Astrocyte (in vitro differentiated cells and primary cell): ENCODE results near the gene DBT. TPM values are rescaled to one million over a fixed set of nuclear protein-coding genes. Genes with fewer than 3 reads are reported as not detected.

Experiments
- DNase-seq: peaks from one replicate; pipeline ENCODE4 v3.0.0-alpha.2; 2010; ENCODE audit warnings: low read depth
- FAIRE-seq: peaks from 2 replicates; lab custom pipeline; 2011; peaks lifted over from hg19 to GRCh38; lab: Jason Lieb, UNC
- H2AFZ ChIP-seq: 2 replicates; pipeline ENCODE4 v1.6.0; 2012; ENCODE audit warnings: low read depth, low read length, inconsistent platforms
- H3K27ac ChIP-seq: 2 replicates; pipeline ENCODE4 v1.5.1; 2011; ENCODE audit warnings: low read depth, low read length, inconsistent platforms
- H3K27me3 ChIP-seq: 2 replicates; pipeline ENCODE4 v1.6.0; 2011; ENCODE audit warnings: low read length, inconsistent platforms; ENCODE audit not compliant: insufficient read depth
- H3K36me3 ChIP-seq: 2 replicates; pipeline ENCODE4 v1.5.1; 2011; ENCODE audit warnings: low read length, inconsistent platforms; ENCODE audit not compliant: insufficient read depth
- H3K4me1 ChIP-seq: 2 replicates; pipeline ENCODE4 v1.5.1; 2011; ENCODE audit warnings: low read length, inconsistent platforms; ENCODE audit not compliant: insufficient read depth
- H3K4me2 ChIP-seq: 2 replicates; pipeline ENCODE4 v1.6.0; 2012; ENCODE audit warnings: low read length, inconsistent platforms
- H3K4me3 ChIP-seq: 2 replicates; pipeline ENCODE4 v1.5.1; 2011; ENCODE audit warnings: low read depth, mild to moderate bottlenecking, low read length, inconsistent platforms; ENCODE audit not compliant: insufficient read depth
- H3K79me2 ChIP-seq: 2 replicates; pipeline ENCODE4 v1.6.0; 2012; ENCODE audit warnings: mild to moderate bottlenecking, low read length, inconsistent platforms; ENCODE audit not compliant: insufficient read depth
- H3K9ac ChIP-seq: 2 replicates; pipeline ENCODE4 v1.6.0; 2012; ENCODE audit warnings: mild to moderate bottlenecking, low read length, inconsistent platforms
- H3K9me3 ChIP-seq: 2 replicates; pipeline ENCODE4 v1.5.1; 2012; ENCODE audit warnings: low read depth, mild to moderate bottlenecking, low read length, inconsistent platforms; ENCODE audit not compliant: insufficient read depth
- H4K20me1 ChIP-seq: 2 replicates; pipeline ENCODE4 v1.6.0; 2012; ENCODE audit warnings: low read length, inconsistent platforms; ENCODE audit not compliant: insufficient read depth
- H3K27ac Mint-ChIP-seq: one replicate; pipeline ENCODE4 v1.8.0; 2021; ENCODE audit warnings: mild to moderate bottlenecking, mixed read lengths; ENCODE audit not compliant: unreplicated experiment
- H3K27me3 Mint-ChIP-seq: one replicate; pipeline ENCODE4 v1.8.0; 2021; ENCODE audit warnings: low read depth, mixed read lengths; ENCODE audit not compliant: unreplicated experiment
- H3K36me3 Mint-ChIP-seq: one replicate; pipeline ENCODE4 v1.8.0; 2021; ENCODE audit warnings: low read depth, mixed read lengths; ENCODE audit not compliant: unreplicated experiment
- H3K4me1 Mint-ChIP-seq: one replicate; pipeline ENCODE4 v1.8.0; 2021; ENCODE audit warnings: low read depth, mixed read lengths; ENCODE audit not compliant: unreplicated experiment
- H3K4me3 Mint-ChIP-seq: one replicate; pipeline ENCODE4 v1.8.0; 2021; ENCODE audit warnings: mild to moderate bottlenecking, moderate library complexity, mixed read lengths; ENCODE audit not compliant: unreplicated experiment
- H3K9me3 Mint-ChIP-seq: one replicate; pipeline ENCODE4 v1.8.0; 2021; ENCODE audit warnings: mild to moderate bottlenecking, mixed read lengths; ENCODE audit not compliant: unreplicated experiment
- CTCF ChIP-seq: IDR thresholded peaks from 2 replicates; pipeline ENCODE4 v1.5.1; 2011; ENCODE audit warnings: low read depth, mild to moderate bottlenecking, inconsistent platforms, low read length, moderate library complexity; ENCODE audit not compliant: insufficient read depth
- EZH2 ChIP-seq: IDR thresholded peaks from 2 replicates; pipeline ENCODE4 v1.6.1; 2012; ENCODE audit warnings: mild to moderate bottlenecking, low read length, inconsistent platforms; ENCODE audit not compliant: insufficient read depth
- total RNA-seq: library from RNA; stranded (reverse); gene quantifications from 2 replicates; pipeline ENCODE4 v1.2.1, GENCODE V29; 2021

DBT gene
- total RNA-seq, 1 donor from 2014 or later = 14.2 TPM

- Histone ChIP-seq H2AFZ (no peak overlapping the region), H3K27me3 (no peaks in the 10 kb centered on the region), H3K79me2 (no peaks in the 10 kb centered on the region), H3K9me3 (no peaks in the 10 kb centered on the region), H3K4me3 (no peak overlapping the region), H4K20me1 (no peaks in the 10 kb centered on the region), H3K9ac (no peak overlapping the region), H3K36me3 (no peaks in the 10 kb centered on the region), H3K4me2 (no peak overlapping the region), H3K27ac (no peak overlapping the region), H3K4me1 (no peaks in the 10 kb centered on the region)
- no peaks in the 10 kb centered on the region for H3K4me1 Mint-ChIP-seq
- no peak overlapping the region for H3K4me3 Mint-ChIP-seq
- no peak for TF ChIP-seq EZH2
- TF ChIP-seq CTCF = no peak
- no peaks in the 10 kb centered on the region for H3K36me3 Mint-ChIP-seq
- no peaks in the 10 kb centered on the region for H3K27me3 Mint-ChIP-seq
- no peak for FAIRE-seq
- no peak for DNase-seq
- H3K9me3 Mint-ChIP-seq = no peaks in the 10 kb centered on the region
- H3K27ac Mint-ChIP-seq = no peak overlapping the region
These were observed 72.2 kb downstream of the DBT start for GRCh38 chr1:100177295-100178041.

- Mint-ChIP-seq H3K36me3 (no peaks in the 10 kb centered on the region), H3K9me3 (no peaks in the 10 kb centered on the region), H3K4me3 (no peak overlapping the region), H3K27me3 (no peaks in the 10 kb centered on the region), H3K27ac (no peak overlapping the region), H3K4me1 (no peaks in the 10 kb centered on the region)
- Histone ChIP-seq H3K4me2 (no peak overlapping the region), H4K20me1 (no peaks in the 10 kb centered on the region), H2AFZ (no peak overlapping the region), H3K27me3 (no peaks in the 10 kb centered on the region), H3K27ac (no peak overlapping the region), H3K36me3 (no peaks in the 10 kb centered on the region), H3K9ac (no peak overlapping the region), H3K4me3 (no peak overlapping the region), H3K79me2 (no peaks in the 10 kb centered on the region), H3K9me3 (no peaks in the 10 kb centered on the region), H3K4me1 (no peaks in the 10 kb centered on the region)
- DNase-seq (no peak), FAIRE-seq (no peak)
- TF ChIP-seq CTCF = no peak
- TF ChIP-seq EZH2 = no peak
These were observed 81.6 kb downstream of the DBT start for GRCh38 chr1:100168051-100168450.

GRCh38 chr1:100164702-100165101 lies 84.9 kb downstream of the DBT start:
- H3K27me3 ChIP-seq = no peaks in the 10 kb centered on the region
- H3K27ac Mint-ChIP-seq = no peak overlapping the region
- FAIRE-seq = no peak

More at GRCh38 chr1:100164702-100165101, 84.9 kb downstream of the DBT start:
- no peaks in the 10 kb centered on the region for H3K36me3 ChIP-seq
- H3K9ac ChIP-seq = no peak overlapping the region
- Mint-ChIP-seq H3K4me3 (no peak overlapping the region), H3K9me3 (no peaks in the 10 kb centered on the region), H3K4me1 (no peaks in the 10 kb centered on the region), H3K27me3 (no peaks in the 10 kb centered on the region), H3K36me3 (no peaks in the 10 kb centered on the region)
- DNase-seq = no peak
- TF ChIP-seq CTCF (no peak), EZH2 (no peak)
- no peak overlapping the region for H3K4me3 ChIP-seq
- no peak overlapping the region for H2AFZ ChIP-seq
- no peak overlapping the region for H3K27ac ChIP-seq
- H3K4me1 ChIP-seq = no peaks in the 10 kb centered on the region
- no peaks in the 10 kb centered on the region for H3K9me3 ChIP-seq
- H4K20me1 ChIP-seq = no peaks in the 10 kb centered on the region
- H3K79me2 ChIP-seq = no peaks in the 10 kb centered on the region
- no peak overlapping the region for H3K4me2 ChIP-seq
